ENCODE measurements around the gene BSG.

The BSG gene

DNA sequence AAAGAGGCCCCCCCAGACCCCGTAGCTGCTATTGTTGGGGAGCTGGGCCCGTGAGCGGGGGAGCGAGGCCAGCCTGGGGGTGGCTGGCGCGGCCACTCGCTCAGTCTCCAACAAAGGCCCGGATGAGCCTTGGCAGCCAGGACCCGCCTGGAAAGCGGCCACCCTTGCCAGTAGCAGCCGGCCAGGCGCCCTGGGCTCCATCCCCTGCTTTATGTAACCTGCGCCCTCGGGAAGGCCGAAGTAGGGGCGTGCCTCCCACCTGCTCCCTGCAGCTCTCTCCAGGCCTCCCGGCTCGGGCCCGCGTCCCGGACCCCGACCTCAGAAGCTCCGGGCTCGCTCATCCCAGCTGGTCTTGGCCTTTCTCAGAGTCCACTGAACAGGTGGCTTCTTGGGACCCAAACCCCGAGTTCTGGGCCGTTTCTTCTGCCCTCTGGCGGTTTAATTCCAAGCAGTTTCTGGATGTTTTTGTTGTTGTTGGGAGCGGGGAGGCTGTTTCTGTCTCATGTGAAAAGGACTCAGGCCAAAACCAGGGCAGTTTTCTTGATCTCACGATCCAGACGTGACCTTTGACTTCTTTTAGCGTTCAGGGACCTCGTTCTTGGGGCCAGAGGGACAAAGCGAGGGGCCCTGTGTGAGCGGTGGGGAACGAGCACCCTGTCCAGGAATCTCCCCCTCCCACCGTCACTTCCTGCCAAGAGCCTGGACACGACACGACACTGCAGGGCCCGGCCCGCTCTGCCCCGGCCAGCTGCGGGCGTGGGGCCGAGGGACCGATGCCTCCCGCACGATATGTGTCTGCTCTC lies 39.6 kb upstream of the BSG start:
- Histone ChIP-seq H3K4me3 (peak overlapping the region; percentile 87), H3K4me2 (peak overlapping the region; percentile 99), H3K27me3 (no peaks in the 10 kb centered on the region), H4K20me1 (peaks cover 54% of the 10 kb centered on the region), H3K36me3 (peaks cover 36% of the 10 kb centered on the region), H3K9me3 (no peaks in the 10 kb centered on the region), H3K4me1 (peaks cover 24% of the 10 kb centered on the region), H3K27ac (peak overlapping the region; percentile 90), H3K9ac (peak overlapping the region; percentile 90)
- TF ChIP-seq Cebpa-rat (IDR thresholded peaks at IDR 0.05): no peak

GRCh38 chr19:533364-534058 lies 38.9 kb upstream of the BSG start:
- H3K27ac ChIP-seq: peak overlapping the region; percentile 90
- no peaks in the 10 kb centered on the region for H3K27me3 ChIP-seq
- H3K9me3 ChIP-seq: no peaks in the 10 kb centered on the region
- peak overlapping the region; percentile 99 for H3K4me2 ChIP-seq
- H4K20me1 ChIP-seq: peaks cover 61% of the 10 kb centered on the region
- no peak for TF ChIP-seq Cebpa-rat (IDR thresholded peaks at IDR 0.05)
- H3K4me3 ChIP-seq: peak overlapping the region; percentile 87
- peaks cover 43% of the 10 kb centered on the region for H3K36me3 ChIP-seq
- peaks cover 31% of the 10 kb centered on the region for H3K4me1 ChIP-seq
- H3K9ac ChIP-seq: peak overlapping the region; percentile 90

GRCh38 chr19:534088-534487 lies 38.3 kb upstream of the BSG start:
- peak overlapping the region; percentile 87 for H3K4me3 ChIP-seq
- H4K20me1 ChIP-seq: peaks cover 67% of the 10 kb centered on the region
- H3K4me1 ChIP-seq: peaks cover 37% of the 10 kb centered on the region
- no peak for TF ChIP-seq Cebpa-rat (IDR thresholded peaks at IDR 0.05)
- H3K4me2 ChIP-seq: peak overlapping the region; percentile 99
- H3K9me3 ChIP-seq: no peaks in the 10 kb centered on the region
- H3K36me3 ChIP-seq: peaks cover 49% of the 10 kb centered on the region
- H3K9ac ChIP-seq: peak overlapping the region; percentile 90
- H3K27me3 ChIP-seq: no peaks in the 10 kb centered on the region
- peak overlapping the region; percentile 90 for H3K27ac ChIP-seq

DNA sequence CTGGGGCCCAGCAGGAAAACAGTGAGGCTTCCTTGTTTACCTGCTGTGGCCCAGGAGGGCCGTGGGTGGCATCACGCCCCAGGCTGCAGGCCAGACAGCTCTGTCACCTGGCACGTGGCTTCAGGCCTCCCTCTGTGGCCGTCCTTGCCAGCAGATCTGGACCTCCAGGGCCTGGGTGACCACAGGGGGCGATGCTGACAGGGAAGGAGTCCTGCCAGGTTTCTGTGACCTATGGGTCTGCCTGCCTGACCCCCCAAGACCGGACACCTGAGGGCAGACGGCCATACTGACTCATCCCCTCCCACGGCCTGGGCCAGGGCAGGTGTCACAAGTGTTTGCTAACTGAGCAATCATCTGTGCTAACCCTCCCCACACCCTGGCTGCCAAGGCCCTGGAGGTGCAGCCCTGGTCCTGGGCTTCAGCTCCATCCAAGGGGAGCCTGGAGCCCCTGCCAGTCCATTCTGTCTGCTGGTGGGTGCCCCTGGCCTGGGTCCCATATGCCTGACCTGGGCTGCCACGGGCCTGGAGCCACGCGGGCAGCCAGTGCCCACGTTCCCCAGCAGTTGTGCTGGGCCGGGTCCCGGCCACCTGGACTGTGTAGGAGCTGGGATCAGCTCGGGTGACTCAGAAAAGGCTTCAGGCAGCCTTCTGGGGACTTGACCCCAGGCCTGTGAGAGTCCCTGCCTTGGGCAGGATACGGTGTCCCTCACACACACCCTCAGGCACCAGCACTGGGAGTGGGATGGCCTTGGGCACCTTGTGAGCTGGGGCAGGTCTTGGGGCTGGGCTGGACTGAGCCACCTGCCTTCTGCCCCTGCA lies 37.2 kb upstream of the BSG start:
- Histone ChIP-seq H3K27ac (0 out of 2 replicates have a peak overlapping the region, but pooled peaks have one; percentile 6), H3K9ac (no peak overlapping the region), H3K36me3 (peaks cover 57% of the 10 kb centered on the region), H3K27me3 (no peaks in the 10 kb centered on the region), H3K4me2 (no peak overlapping the region), H3K9me3 (no peaks in the 10 kb centered on the region), H4K20me1 (peaks cover 73% of the 10 kb centered on the region), H3K4me3 (no peak overlapping the region), H3K4me1 (peaks cover 42% of the 10 kb centered on the region)
- no peak for TF ChIP-seq Cebpa-rat (IDR thresholded peaks at IDR 0.05)

GRCh38 chr19:536031-536880 lies 36.1 kb upstream of the BSG start:
- peaks cover 79% of the 10 kb centered on the region for H4K20me1 ChIP-seq
- no peak overlapping the region for H3K4me2 ChIP-seq
- no peak for TF ChIP-seq Cebpa-rat (IDR thresholded peaks at IDR 0.05)

DNA sequence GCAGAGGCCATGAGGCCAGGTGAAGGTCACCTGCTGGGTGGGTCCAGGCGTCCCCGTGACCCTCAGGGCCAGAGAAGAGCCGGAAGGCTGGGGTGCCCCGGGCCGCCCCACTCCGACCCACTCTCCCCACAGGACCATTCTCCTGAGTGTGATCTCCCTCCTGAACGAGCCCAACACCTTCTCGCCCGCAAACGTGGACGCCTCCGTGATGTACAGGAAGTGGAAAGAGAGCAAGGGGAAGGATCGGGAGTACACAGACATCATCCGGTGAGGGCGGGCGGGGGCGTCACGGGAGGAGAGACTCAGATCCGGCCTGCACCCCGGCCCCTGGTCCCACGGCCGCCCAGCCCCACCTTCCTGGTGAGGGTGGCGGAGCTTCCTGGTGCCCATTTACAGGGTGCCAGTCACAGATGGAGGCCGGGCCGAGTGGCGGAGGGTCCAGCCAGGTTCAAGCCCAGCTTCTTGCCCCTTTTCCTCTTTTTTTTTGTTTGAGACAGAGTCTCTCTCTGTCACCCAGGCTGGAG lies 35.5 kb upstream of the BSG start:
- no peak overlapping the region for H3K27ac ChIP-seq
- H3K4me2 ChIP-seq: no peak overlapping the region
- H3K9me3 ChIP-seq: no peaks in the 10 kb centered on the region
- H3K4me3 ChIP-seq: no peak overlapping the region
- no peak overlapping the region for H3K9ac ChIP-seq
- peaks cover 41% of the 10 kb centered on the region for H3K4me1 ChIP-seq
- no peak for TF ChIP-seq Cebpa-rat (IDR thresholded peaks at IDR 0.05)
- no peaks in the 10 kb centered on the region for H3K27me3 ChIP-seq
- H4K20me1 ChIP-seq: peaks cover 84% of the 10 kb centered on the region
- peaks cover 70% of the 10 kb centered on the region for H3K36me3 ChIP-seq

More at GRCh38 chr19:536031-536880, 36.1 kb upstream of the BSG start:
- Histone ChIP-seq H3K27ac (no peak overlapping the region), H3K4me3 (no peak overlapping the region), H3K36me3 (peaks cover 63% of the 10 kb centered on the region), H3K9me3 (no peaks in the 10 kb centered on the region), H3K9ac (no peak overlapping the region), H3K27me3 (no peaks in the 10 kb centered on the region), H3K4me1 (peaks cover 36% of the 10 kb centered on the region)

GRCh38 chr19:538641-539428 lies 33.6 kb upstream of the BSG start:
- Histone ChIP-seq H4K20me1 (peaks cover 73% of the 10 kb centered on the region), H3K36me3 (peaks cover 86% of the 10 kb centered on the region)

DNA sequence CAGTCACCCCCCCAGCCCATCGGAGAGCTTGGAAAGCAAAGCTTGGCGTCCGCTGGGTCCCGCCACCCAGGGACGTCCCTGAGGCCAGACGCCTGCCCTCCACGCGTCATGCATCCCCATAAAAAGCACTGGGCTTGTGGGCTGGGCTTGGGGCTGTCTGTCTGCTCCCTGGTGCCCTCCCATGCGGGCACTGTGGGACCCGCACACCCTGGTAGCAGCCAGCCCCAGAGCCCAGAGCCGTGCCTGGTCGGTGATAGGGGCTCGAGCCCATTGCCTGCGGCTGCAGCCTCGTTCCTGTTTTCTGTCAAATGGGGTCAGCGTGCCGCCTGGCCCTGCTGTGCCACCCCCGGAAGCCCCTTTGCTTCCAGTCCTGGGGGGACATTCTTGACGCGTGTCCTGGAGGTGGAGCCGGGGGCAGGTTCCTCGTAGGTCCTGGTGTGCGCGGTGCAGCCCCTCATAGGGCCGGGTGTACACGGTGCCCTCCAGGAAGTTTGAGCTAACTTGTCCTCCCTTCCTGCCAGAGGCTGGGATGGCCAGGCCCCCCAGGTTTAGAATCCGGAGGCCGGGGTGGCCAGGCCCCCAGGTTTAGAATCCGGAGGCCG lies 32.9 kb upstream of the BSG start:
- TF ChIP-seq Cebpa-rat (IDR thresholded peaks at IDR 0.05): no peak
- H3K4me2 ChIP-seq: peak overlapping the region; percentile 81
- H3K9ac ChIP-seq: peak overlapping the region; percentile 48; the same call in 1 of the 2 replicates
- no peak overlapping the region for H3K4me3 ChIP-seq
- H3K36me3 ChIP-seq: peaks cover 84% of the 10 kb centered on the region
- peaks cover 71% of the 10 kb centered on the region for H4K20me1 ChIP-seq
- no peaks in the 10 kb centered on the region for H3K9me3 ChIP-seq
- H3K27me3 ChIP-seq: no peaks in the 10 kb centered on the region
- H3K27ac ChIP-seq: peak overlapping the region; percentile 75
- peaks cover 44% of the 10 kb centered on the region for H3K4me1 ChIP-seq

More at GRCh38 chr19:538641-539428, 33.6 kb upstream of the BSG start:
- TF ChIP-seq Cebpa-rat (IDR thresholded peaks at IDR 0.05): no peak
- Histone ChIP-seq H3K4me1 (peaks cover 43% of the 10 kb centered on the region), H3K27me3 (no peaks in the 10 kb centered on the region), H3K9ac (peak overlapping the region; percentile 48; the same call in 1 of the 2 replicates), H3K4me3 (no peak overlapping the region; the same call in 1 of the 2 replicates), H3K9me3 (no peaks in the 10 kb centered on the region), H3K4me2 (peak overlapping the region; percentile 81), H3K27ac (peak overlapping the region; percentile 75)

Measured in BLaER1 (cell line).